Purkinje cell (primary cell): Measurements from ENCODE around the gene GTPBP2. TPM values are rescaled to one million over a fixed set of nuclear protein-coding genes. Genes with fewer than 3 reads are reported as not detected.

Experiments used
- polyA plus RNA-seq: library from polyadenylated mRNA; unstranded; fragments of >200 nt; fragmentation: Nextera tagmentation; gene quantifications from 2 replicates; pipeline ENCODE4 v1.2.1, GENCODE V29; 2014

The GTPBP2 gene
- 4.7 and 7.6 TPM in 2 replicates for polyA plus RNA-seq

GRCh38 chr6:43629104-43629504 is at the start of gene GTPBP2:
TSS of gene GTPBP2 (minus strand) at chr6:43629264. CDS start at chr6:43629162, 102 bp downstream.

GRCh38 chr6:43644940-43645612 is 16.0 kb upstream of the GTPBP2 start, which contains the start of gene RSPH9:
TSS of gene RSPH9 (plus strand) at chr6:43645036. CDS start at chr6:43645099, 63 bp downstream.

DNA sequence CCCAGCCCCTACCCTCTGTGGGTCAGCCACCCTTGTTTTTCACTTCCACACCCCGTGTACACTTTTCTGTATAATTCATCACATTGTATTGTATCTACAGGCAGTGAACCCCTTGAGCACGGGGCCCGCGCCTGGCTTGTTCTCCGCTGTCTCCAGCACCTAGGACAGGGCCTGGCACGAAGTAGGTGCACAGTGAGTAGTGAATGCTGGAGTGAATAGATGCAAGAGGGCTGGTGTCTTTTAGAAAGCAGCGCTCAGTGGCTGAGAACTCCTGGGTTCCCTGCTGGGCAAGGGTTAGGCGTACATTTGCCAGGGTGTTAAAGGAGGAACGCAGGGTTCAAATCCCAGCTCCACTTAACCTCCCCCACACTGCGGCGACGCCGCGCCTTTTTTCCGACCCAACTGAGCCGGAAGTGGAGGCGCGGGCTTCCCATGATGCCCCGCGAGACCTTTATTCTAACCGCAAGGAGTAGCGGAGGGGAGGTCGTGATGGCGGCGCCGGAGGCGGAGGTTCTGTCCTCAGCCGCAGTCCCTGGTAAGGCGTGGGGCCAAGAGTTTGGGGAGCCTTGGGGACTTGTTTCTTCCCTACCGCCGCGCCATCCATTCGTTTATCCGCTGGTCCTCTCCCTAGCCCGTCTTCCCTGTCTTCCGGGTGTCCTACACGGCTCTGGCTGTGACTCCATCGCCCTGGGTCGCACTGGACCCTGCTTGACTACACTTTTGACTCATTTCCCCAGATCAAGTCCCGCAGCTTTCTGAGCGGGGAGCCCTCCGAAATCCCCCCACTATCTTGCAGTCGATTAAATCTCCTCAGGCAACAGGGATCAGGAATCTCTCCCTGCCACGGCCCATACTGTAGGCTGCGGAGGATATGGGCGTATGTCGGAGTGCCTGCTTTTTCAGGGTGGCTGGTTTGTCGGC is 6.6 kb upstream of the GTPBP2 start, which contains the start of gene MAD2L1BP:
TSS of gene MAD2L1BP (plus strand) at position 454 of the 921 bp plus-strand sequence. CDS start at position 490, 36 bp downstream.

GRCh38 chr6:43575772-43576551 is 53.1 kb downstream of the GTPBP2 start, which contains the start of the genes POLH and XPO5:
TSS of gene POLH (plus strand) at chr6:43576185. CDS start at chr6:43582320, 6,135 bp downstream.
TSS of gene XPO5 (minus strand) at chr6:43576038. CDS start at chr6:43575864, 174 bp downstream.

Other genes with a start within 250 kb of the GTPBP2 start
- gene ABCC10, start 201.7 kb downstream of the GTPBP2 start, polyA plus RNA-seq = 3.1 and 6.2 TPM in 2 replicates
- gene DLK2, start 173.7 kb downstream of the GTPBP2 start, polyA plus RNA-seq = 11.0 and 15.0 TPM in 2 replicates
- gene TJAP1, start 151.7 kb downstream of the GTPBP2 start, polyA plus RNA-seq = 0.15 and 0.55 TPM in 2 replicates
- 6.4 and 8.7 TPM in 2 replicates for gene LRRC73, start 118.9 kb downstream of the GTPBP2 start, polyA plus RNA-seq
- gene YIPF3, start 112.3 kb downstream of the GTPBP2 start, polyA plus RNA-seq = 79.4 and 125 TPM in 2 replicates
- gene POLR1C, start 112.2 kb downstream of the GTPBP2 start, polyA plus RNA-seq = 37.8 and 45.0 TPM in 2 replicates
- 12.3 and 13.2 TPM in 2 replicates for gene XPO5, start 53.2 kb downstream of the GTPBP2 start, polyA plus RNA-seq
- 0.32 and 1.6 TPM in 2 replicates for gene POLH, start 53.1 kb downstream of the GTPBP2 start, polyA plus RNA-seq
- gene MAD2L1BP, start 6.6 kb upstream of the GTPBP2 start, polyA plus RNA-seq = 21.2 and 28.0 TPM in 2 replicates
- gene RSPH9, start 15.8 kb upstream of the GTPBP2 start, polyA plus RNA-seq = 0.39 TPM in 1 of 2 replicates, not detected in the other
- gene MRPS18A, start 58.5 kb upstream of the GTPBP2 start, polyA plus RNA-seq = 85.8 and 91.2 TPM in 2 replicates
- gene VEGFA, start 140.9 kb upstream of the GTPBP2 start, polyA plus RNA-seq = 3.5 and 5.8 TPM in 2 replicates